NCI-H1694 treated with DMSO at 0.1 percent for 48 hours (cell line): ENCODE results near the gene GPRIN1.
"Not testable (repeated sequence)": the region's sequence is repeated elsewhere in the genome, so short reads cannot be mapped to it uniquely, and the experiment has no call there.

Experiments
- DNase-seq: peaks from one replicate; lab custom pipeline; 2025; lab: John Stamatoyannopoulos, UW

GPRIN1 gene

GRCh38 chr5:176597417-176598389 lies 12.3 kb downstream of the GPRIN1 start:
- DNase-seq = no peak

GRCh38 chr5:176596689-176597416 lies 13.1 kb downstream of the GPRIN1 start:
- DNase-seq = no peak

- DNase-seq = no peak
Measured at GRCh38 chr5:176596069-176596644, 13.8 kb downstream of the GPRIN1 start.

GRCh38 chr5:176595386-176595943 lies 14.5 kb downstream of the GPRIN1 start:
- DNase-seq = no peak

- no peak for DNase-seq
Measured at GRCh38 chr5:176594554-176594953, 15.4 kb downstream of the GPRIN1 start.

- no peak for DNase-seq
Measured at GRCh38 chr5:176593273-176593869, 16.6 kb downstream of the GPRIN1 start.

- no peak for DNase-seq
Measured at GRCh38 chr5:176592573-176592972, 17.4 kb downstream of the GPRIN1 start.

GRCh38 chr5:176591667-176592066 lies 18.3 kb downstream of the GPRIN1 start:
- not testable (repeated sequence) for DNase-seq

- DNase-seq = no peak
Measured at GRCh38 chr5:176590035-176590717, 19.8 kb downstream of the GPRIN1 start.

GRCh38 chr5:176589039-176589769 lies 20.8 kb downstream of the GPRIN1 start:
- no peak for DNase-seq

GRCh38 chr5:176588297-176588696 lies 21.7 kb downstream of the GPRIN1 start:
- DNase-seq = no peak

- DNase-seq = no peak
Measured at GRCh38 chr5:176587398-176587797, 22.6 kb downstream of the GPRIN1 start.

GRCh38 chr5:176583076-176583475 lies 26.9 kb downstream of the GPRIN1 start:
- DNase-seq = no peak

- no peak for DNase-seq
Measured at GRCh38 chr5:176581361-176581760, 28.6 kb downstream of the GPRIN1 start.

- no peak for DNase-seq
Measured at GRCh38 chr5:176579323-176579722, 30.6 kb downstream of the GPRIN1 start.

- DNase-seq = no peak
Measured at GRCh38 chr5:176578391-176578808, 31.6 kb downstream of the GPRIN1 start.

GRCh38 chr5:176577312-176578176 lies 32.4 kb downstream of the GPRIN1 start:
- no peak for DNase-seq

- DNase-seq = no peak
Measured at GRCh38 chr5:176575488-176576422, 34.2 kb downstream of the GPRIN1 start.
